MM.1S (cell line): ENCODE data around the gene MYO5C.
A peak's percentile ranks its signal among the peaks of the same experiment; 100 is the strongest.

ENCODE experiments used
- DNase-seq: peaks from one replicate; pipeline ENCODE4 v3.0.0-alpha.2; 2015
- H2AFZ ChIP-seq: fragments of 300-600 bp; sonication (generic); 2 replicates; pipeline ENCODE4 v1.6.0; 2016; ENCODE audit warnings: antibody characterized with exemption, low read length
- H3F3A ChIP-seq: fragments of 300-600 bp; sonication (generic); 2 replicates; pipeline ENCODE4 v1.6.1; 2016; ENCODE audit warnings: mild to moderate bottlenecking, antibody characterized with exemption, low read length, moderate library complexity, mixed read lengths; ENCODE audit not compliant: insufficient read depth
- H3K27ac ChIP-seq: fragments of 300-600 bp; sonication (generic); 2 replicates; pipeline ENCODE4 v1.5.1; 2016; ENCODE audit warnings: mild to moderate bottlenecking, low read length
- H3K27me3 ChIP-seq: fragments of 300-600 bp; sonication (generic); replicated peaks from 2 replicates; pipeline ENCODE4 v1.6.0; 2016; ENCODE audit warnings: low read length; ENCODE audit not compliant: insufficient read depth
- H3K36me3 ChIP-seq: fragments of 300-600 bp; sonication (generic); replicated peaks from 2 replicates; pipeline ENCODE4 v1.6.1; 2016; ENCODE audit warnings: mild to moderate bottlenecking, low read length, mixed read lengths; ENCODE audit not compliant: insufficient read depth
- H3K4me1 ChIP-seq: fragments of 300-600 bp; sonication (generic); 2 replicates; pipeline ENCODE4 v1.6.1; 2016; ENCODE audit warnings: low read length, mixed read lengths
- H3K4me2 ChIP-seq: fragments of 300-600 bp; sonication (generic); 2 replicates; pipeline ENCODE4 v1.6.0; 2016; ENCODE audit warnings: low read depth, low read length
- H3K4me3 ChIP-seq: fragments of 300-600 bp; sonication (generic); 2 replicates; pipeline ENCODE4 v1.5.1; 2016; ENCODE audit warnings: low read length, mixed read lengths
- H3K79me2 ChIP-seq: fragments of 300-600 bp; sonication (generic); 2 replicates; pipeline ENCODE4 v1.6.1; 2016; ENCODE audit warnings: mixed run types, low read length, mixed read lengths
- H3K9ac ChIP-seq: fragments of 300-600 bp; sonication (generic); 2 replicates; pipeline ENCODE4 v1.6.1; 2016; ENCODE audit warnings: low read length, mixed read lengths
- H3K9me2 ChIP-seq: fragments of 300-600 bp; sonication (generic); replicated peaks from 2 replicates; pipeline ENCODE4 v1.6.1; 2016; ENCODE audit warnings: mild to moderate bottlenecking, low read length, mixed read lengths; ENCODE audit not compliant: insufficient read depth
- H3K9me3 ChIP-seq: fragments of 300-600 bp; sonication (generic); replicated peaks from 2 replicates; pipeline ENCODE4 v1.6.1; 2016; ENCODE audit warnings: mild to moderate bottlenecking, low read length, mixed read lengths; ENCODE audit not compliant: insufficient read depth
- H4K20me1 ChIP-seq: fragments of 300-600 bp; sonication (generic); 2 replicates; pipeline ENCODE4 v1.6.1; 2016; ENCODE audit warnings: mild to moderate bottlenecking, low read length, moderate library complexity, mixed read lengths; ENCODE audit not compliant: insufficient read depth
- EZH2 ChIP-seq: fragments of 300-600 bp; sonication (generic); optimal IDR thresholded peaks from 2 replicates; pipeline ENCODE3; 2017; ENCODE audit warnings: low read depth, mild to moderate bottlenecking, antibody characterized with exemption, low read length, mixed read lengths
- EZH2phosphoT487 ChIP-seq: fragments of 300-600 bp; sonication (generic); IDR thresholded peaks from 2 replicates; pipeline ENCODE4 v1.6.1; 2018; ENCODE audit warnings: antibody characterized with exemption, low read length
- TF ChIP-seq, protein P1 (sequence below): fragments of 300-600 bp; sonication (generic); IDR thresholded peaks from 2 replicates; pipeline ENCODE4 v1.5.1; 2016; ENCODE audit warnings: antibody characterized with exemption, low read length, mixed read lengths

MYO5C gene

DNA sequence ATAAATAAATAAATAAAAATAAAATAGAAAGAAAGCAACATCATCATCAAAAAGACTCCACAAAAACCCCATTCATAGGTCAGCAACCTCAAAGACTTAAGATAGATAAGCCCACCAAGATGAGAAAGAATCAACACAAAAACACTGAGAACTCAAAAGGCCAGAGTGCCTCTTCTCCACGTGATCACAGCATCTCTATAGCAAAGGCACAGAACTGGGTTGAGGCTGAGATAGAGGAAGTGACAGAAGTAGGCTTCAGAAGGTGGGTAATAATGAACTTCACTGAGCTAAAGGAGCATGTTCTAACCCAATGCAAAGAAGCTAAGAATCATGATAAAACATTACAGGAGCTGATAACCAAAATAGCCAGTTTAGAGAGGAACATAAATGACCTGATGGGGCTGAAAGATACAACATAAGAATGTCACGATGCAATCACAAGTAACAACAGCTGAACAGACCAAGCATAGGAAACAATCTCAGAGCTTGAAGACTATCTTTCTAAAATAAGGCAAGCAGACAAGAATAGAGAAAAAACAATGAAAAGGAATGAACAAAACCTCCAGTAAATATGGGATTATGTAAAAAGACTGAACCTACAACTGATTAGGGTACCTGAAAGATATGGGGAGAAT, 130.9 kb downstream of the MYO5C start:
- Histone ChIP-seq H4K20me1 (no peaks in the 10 kb centered on the region), H3K9me2 (no peaks in the 10 kb centered on the region), H3K4me3 (no peak overlapping the region), H3K4me1 (no peaks in the 10 kb centered on the region), H3K9ac (no peak overlapping the region), H3K27me3 (no peaks in the 10 kb centered on the region), H3K79me2 (peaks cover 30% of the 10 kb centered on the region; the same call in 1 of the 2 replicates), H3K4me2 (no peak overlapping the region), H2AFZ (no peak overlapping the region), H3F3A (no peaks in the 10 kb centered on the region), H3K27ac (no peak overlapping the region), H3K9me3 (no peaks in the 10 kb centered on the region), H3K36me3 (no peaks in the 10 kb centered on the region)
- no peak for DNase-seq
- TF ChIP-seq, protein P1, sequence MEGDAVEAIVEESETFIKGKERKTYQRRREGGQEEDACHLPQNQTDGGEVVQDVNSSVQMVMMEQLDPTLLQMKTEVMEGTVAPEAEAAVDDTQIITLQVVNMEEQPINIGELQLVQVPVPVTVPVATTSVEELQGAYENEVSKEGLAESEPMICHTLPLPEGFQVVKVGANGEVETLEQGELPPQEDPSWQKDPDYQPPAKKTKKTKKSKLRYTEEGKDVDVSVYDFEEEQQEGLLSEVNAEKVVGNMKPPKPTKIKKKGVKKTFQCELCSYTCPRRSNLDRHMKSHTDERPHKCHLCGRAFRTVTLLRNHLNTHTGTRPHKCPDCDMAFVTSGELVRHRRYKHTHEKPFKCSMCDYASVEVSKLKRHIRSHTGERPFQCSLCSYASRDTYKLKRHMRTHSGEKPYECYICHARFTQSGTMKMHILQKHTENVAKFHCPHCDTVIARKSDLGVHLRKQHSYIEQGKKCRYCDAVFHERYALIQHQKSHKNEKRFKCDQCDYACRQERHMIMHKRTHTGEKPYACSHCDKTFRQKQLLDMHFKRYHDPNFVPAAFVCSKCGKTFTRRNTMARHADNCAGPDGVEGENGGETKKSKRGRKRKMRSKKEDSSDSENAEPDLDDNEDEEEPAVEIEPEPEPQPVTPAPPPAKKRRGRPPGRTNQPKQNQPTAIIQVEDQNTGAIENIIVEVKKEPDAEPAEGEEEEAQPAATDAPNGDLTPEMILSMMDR: no peak
- TF ChIP-seq EZH2 (no peak), EZH2phosphoT487 (no peak)

DNA sequence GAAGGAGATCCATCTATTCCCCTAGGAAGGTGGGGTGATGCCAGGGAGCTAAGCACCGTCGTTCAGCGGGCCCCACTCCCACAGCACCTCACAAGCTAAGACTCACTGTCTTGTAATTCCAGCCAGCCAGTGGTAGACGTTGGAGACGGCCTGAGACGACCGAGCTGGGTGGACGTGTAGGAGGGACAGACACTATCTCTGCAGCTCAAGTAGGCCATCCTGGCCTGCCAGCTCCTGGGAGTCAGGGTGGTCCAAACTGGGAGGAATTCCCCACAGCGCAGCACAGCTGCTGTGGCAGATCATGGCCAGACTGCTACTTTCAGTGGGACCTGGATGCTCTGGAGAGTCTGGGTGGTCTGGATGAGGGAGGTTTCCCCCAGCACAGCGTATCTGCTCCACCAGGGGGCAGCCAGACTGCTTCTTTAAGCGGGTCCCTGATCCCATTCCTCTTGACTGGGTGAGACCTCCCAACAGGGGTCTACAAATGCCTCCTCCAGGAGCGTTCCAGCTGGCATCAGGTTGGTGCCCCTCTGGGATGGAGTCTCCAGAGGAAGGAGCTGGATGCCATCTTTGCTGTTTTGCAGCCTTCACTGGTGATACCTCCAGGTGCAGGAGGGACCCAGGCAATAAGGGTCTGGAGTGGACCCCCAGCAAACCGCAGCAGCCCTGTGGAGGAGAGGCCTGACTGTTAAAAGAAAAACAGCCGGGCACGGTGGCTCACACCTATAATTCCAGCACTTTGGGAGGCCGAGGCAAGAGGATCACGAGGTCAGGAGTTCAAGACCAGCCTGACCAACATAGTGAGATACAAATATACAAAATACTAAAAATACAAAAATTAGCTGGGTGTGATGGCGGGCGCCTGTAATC, 132.0 kb downstream of the MYO5C start:
- TF ChIP-seq EZH2phosphoT487: no peak
- TF ChIP-seq, protein P1: peak; percentile 22
- Histone ChIP-seq H3K4me2 (no peak overlapping the region), H3K4me3 (no peak overlapping the region), H3F3A (no peaks in the 10 kb centered on the region), H3K9ac (no peak overlapping the region), H3K36me3 (no peaks in the 10 kb centered on the region), H3K9me3 (no peaks in the 10 kb centered on the region), H3K79me2 (peaks cover 26% of the 10 kb centered on the region; the same call in 1 of the 2 replicates), H4K20me1 (no peaks in the 10 kb centered on the region), H3K27me3 (no peaks in the 10 kb centered on the region), H2AFZ (no peak overlapping the region), H3K27ac (no peak overlapping the region), H3K4me1 (no peaks in the 10 kb centered on the region), H3K9me2 (no peaks in the 10 kb centered on the region)
- no peak for DNase-seq

DNA sequence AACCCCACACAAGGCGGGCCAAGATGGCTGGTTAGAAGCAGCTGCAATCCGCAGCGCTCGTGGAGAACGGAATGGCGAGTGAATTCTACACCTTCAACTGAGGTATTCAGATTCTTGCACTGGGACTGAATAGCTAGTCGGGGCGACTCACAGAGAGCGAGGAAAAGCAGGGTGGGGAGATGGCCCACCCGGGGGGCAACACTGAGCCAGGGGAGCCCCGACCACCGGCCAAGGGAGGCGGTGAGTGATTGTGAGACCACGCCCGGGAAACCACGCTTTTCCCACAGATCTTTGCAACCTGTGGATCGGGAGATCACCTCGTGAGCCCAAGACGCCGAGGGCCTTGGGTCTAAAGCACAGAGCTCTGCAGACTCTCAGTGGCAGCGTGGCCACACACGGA, 132.7 kb downstream of the MYO5C start:
- Histone ChIP-seq H3K27me3 (no peaks in the 10 kb centered on the region), H3K9me3 (no peaks in the 10 kb centered on the region), H3K27ac (no peak overlapping the region), H3K36me3 (no peaks in the 10 kb centered on the region), H3K79me2 (peaks cover 20% of the 10 kb centered on the region; the same call in 1 of the 2 replicates), H3F3A (no peaks in the 10 kb centered on the region), H3K4me3 (no peak overlapping the region), H3K9me2 (no peaks in the 10 kb centered on the region), H2AFZ (no peak overlapping the region), H4K20me1 (no peaks in the 10 kb centered on the region), H3K9ac (no peak overlapping the region), H3K4me2 (no peak overlapping the region), H3K4me1 (no peaks in the 10 kb centered on the region)
- DNase-seq: no peak
- TF ChIP-seq, protein P1: no peak
- no peak for TF ChIP-seq EZH2
- no peak for TF ChIP-seq EZH2phosphoT487
